Kasumi-1 (cell line): ENCODE results near the gene OPALIN.

Experiments
- DNase-seq, 2 experiments: peaks; one replicate each; lab custom pipeline; 2025; lab: John Stamatoyannopoulos, UW

Gene OPALIN, protein sequence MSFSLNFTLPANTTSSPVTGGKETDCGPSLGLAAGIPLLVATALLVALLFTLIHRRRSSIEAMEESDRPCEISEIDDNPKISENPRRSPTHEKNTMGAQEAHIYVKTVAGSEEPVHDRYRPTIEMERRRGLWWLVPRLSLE

DNA sequence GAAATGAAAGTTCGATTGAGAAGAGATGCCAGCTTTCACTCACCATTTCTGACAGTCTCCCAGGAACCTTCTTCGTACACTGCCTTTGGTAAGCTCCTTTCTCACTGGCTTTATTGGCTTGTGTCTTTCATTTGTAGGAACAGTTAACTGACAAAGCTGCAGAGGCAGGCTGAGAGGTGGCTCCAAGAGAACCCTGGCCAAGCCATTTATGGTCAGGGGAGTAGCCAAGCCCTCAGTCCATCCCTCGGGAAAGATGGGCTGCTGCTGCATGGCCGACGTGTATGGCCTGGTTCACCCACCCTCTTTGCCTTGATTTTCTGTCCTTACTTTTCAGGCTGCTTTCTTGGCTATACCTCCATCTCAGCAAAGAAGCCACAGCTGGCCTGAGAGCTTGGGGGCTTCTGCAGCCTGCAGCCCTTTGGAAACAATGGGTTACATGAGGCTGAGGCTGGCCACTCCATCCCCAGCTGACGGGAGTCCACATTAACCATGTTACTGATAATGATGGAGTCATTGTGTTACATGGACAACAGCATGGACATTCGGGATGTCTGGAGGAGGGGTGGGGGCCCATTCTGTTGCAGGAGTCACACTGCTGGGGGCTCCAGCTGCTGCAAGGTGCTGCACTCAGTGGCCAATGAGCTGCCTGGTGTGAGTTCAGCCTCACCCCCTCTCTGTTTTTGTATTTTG is at the start of gene OPALIN:
Gene OPALIN (minus strand): TSS at position 152 of the 690 bp plus-strand sequence. CDS start 106 bp downstream, at position 46.
- DNase-seq: no peak

DNA sequence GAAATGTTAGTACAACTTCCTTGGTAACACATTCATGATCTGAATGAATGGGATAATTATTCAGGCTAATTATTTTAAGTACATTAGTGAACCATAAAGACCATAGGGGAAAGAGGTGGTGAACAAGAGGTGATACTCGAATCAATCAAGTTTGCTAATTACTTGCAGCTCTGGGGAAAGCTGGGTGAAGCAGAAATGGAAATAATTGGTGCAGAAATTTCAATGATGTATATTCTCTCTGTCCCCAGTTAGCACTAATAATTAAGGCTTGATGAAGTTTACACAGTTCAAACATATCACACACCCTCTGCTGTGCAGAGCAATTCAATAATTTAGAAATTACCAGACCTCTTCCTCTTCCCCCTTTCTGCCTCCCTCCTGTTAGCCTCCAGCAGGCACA is 49.4 kb upstream of the OPALIN start:
- DNase-seq: no peak

DNA sequence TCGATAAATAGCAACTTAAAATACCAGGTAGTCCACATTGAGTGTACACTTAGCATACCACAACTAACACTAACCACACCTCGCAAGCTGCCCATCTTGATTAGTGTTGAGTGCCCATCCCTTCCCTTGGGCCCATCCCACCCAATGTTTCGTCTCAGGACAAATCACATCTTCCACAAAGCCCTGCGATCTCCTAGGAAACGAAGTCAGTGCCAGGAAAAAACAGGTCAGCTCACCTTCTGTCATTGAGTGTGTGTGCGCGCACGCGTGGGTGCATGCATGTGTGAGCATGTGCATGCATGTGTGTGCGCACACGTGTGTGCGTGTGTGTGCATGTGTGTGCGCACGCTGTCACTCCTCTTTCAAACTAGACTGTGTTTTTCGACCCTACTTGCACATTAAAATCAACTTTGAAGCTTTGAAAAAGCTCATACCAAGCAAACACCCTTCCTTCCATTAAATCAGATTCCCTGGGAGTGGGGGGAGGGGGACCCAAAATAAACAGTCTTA is 48.8 kb upstream of the OPALIN start:
- no peak for DNase-seq

DNA sequence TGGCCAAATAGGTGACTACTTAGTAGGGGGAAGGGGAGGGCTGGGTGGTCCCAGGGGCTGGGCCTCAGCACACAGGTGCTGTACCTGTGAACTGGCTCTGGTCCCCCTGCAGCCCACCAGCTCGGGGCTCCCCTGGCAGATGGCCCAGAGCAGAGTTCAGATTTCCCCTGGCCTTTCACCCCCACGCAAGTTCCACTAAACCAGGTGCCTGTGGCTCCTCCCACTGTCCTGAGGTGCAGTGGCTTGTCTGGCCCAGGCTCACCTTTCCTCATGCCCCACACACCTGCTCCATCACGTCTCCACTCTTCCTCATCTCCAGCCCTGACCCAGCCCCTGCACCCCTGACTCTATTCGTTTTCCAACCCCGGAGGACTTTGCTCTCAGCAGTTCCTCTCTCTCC is 47.3 kb upstream of the OPALIN start:
- DNase-seq: no peak

DNA sequence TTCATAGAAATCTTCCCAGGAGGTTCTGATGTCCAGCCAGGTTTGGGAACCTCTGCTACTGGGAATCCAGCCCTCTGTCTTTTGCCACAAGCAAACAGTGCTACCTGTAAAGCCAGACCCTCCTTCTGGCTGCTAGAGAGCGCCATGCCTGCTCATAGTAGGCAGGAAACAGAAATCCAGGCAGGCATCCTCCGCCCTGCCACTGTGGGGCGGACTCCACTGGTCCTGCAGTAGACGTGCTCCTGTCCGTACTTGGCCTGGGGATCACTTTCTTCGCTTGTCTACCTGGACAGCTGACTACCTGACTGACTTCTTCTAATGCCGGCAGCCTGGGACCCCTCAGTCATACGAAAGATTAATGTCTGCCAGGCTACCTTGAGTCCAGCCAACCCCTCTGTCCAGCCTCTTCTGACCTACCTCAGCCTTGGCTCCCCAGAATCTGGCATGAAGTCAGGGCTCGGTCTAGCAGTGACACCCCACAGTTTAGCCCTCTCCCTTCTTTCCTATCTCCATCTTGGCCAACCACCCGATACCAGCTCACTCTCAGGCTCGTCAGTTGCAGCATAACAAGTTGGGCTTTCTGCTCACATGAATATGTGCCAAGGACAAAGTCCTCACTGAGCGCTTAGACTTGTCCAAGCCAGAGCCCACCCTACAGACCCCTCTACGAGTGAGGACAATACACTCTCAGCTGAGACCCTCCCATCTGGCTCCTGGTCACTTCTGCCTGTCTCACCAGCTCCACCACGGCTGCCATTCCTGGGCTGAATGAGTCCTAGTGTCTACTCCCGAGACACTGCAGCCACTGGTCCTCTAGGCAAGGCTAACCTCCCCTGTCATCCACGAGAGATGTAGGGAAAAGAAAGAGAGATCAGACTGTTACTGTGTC is 43.9 kb upstream of the OPALIN start:
- DNase-seq: no peak

DNA sequence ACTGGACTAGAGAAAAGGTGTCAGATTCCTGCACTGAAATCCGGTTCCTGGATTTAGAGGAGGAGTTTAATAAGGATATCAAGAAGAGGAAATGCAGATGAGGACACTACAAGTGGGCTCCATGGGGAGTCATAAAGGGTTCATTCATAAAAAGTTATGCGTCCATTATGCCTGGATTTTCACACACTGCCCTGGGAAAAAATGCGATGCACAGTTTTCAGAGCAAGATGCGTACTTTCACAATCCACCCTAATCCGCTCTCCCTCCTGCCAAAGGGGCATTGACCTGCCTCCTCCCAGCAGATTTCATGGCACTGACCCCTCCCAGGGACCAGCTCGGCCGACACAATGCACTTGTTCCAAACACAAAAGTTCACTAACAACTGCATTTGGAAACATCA is 42.2 kb upstream of the OPALIN start:
- no peak for DNase-seq

DNA sequence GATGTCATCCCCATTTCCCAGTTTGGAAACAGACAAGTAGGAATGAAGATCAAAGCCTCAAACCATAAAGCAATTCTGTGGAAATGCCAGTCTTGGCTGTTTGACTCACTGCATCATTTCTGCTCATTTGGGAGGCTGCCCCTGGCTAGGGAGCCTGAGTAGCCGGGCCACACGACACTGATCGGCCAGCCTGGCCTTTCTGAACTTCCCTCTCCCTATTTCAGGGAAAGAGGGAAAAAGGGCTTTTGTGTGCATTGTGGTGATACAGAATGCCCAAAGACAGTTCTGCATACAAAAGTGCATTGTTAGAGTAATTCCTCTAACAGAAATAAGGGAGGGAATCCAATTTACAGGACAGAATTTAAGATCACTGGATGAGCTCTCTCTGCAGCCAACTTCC is 41.7 kb upstream of the OPALIN start:
- no peak for DNase-seq

DNA sequence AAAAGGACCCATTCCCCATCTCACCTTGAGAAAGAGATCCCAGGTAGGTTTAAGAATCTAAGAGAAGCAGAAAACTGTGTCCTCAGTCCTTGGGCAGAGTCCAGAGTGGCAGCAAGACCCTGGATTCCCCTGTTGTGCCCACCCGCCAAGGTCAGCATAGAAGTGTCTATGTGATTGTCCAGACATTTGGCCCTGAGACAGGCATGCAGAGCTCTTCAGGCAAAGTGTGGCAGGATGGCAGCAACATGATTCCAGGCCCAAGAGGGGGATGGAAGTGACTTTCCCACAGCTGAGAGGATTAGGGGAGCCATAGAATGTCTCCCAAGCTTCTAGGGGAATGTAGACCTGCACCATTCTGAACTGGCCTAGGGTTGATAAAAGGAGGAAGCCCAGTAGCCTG is 39.1 kb upstream of the OPALIN start:
- DNase-seq: no peak

DNA sequence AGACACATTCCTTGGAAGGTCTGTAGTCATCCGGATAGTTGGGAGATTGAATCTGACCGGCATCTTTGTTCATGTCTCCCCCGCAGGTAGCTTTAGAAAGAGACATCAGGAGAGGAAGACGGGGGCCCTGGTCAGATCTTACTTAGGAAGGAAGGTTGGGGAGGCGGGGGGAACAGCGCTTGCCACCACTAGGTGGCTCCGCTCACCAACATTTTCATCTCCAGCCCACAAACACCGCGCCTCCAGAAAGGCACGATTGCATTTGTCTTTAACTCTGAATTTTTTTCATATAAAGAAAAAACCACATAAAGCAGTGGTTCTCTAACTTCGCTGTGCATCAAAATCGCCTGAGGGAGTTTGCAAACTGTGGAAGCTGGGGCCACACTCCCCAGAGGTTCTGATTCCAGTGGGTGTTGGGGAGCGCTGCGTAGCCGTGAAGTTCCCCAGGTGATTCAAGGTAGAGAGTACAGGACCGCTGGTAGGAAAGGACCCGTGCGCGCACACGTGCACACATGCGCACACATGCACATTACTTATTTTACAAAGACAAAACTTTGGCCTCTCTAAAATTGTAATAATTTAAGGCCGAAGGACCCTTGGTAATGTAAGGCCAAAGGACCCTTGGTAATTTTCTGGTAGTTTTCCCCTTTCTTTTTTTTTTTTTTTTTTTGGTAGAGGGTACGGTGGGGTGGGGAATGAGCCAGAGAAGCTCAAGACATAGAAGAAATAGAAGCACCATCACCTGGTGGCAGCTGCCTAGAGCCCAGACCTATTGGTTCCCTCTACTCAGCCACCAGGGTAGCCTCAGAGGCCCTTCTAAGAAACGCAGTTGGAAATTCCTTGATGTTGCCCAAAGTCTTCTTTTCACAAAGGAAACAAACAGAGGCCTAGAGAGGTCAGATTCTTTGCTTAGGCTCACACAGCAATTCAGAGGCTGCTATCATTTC is 37.4 kb upstream of the OPALIN start:
- DNase-seq: peak; percentile 78 to 81

DNA sequence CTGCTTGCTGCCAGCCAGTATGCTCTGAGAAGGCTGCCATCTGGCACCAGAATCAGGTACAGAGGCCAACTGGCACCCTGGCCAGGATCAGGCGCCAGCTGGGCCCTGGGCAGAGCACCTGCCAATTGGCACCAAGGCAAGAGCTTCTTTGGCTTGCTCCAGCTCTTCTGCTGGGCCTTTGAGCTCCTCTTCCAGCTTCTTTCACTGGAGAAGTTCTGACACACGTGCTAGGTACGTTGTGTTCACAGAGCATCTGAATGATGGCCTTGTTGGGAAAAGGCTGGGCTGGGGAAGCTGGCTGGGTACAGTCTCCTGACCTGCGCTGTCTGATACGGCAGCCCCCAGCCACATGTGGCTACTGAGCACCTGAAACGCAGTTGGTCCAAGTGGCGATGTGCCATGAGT is 31.7 kb upstream of the OPALIN start:
- DNase-seq: no peak

DNA sequence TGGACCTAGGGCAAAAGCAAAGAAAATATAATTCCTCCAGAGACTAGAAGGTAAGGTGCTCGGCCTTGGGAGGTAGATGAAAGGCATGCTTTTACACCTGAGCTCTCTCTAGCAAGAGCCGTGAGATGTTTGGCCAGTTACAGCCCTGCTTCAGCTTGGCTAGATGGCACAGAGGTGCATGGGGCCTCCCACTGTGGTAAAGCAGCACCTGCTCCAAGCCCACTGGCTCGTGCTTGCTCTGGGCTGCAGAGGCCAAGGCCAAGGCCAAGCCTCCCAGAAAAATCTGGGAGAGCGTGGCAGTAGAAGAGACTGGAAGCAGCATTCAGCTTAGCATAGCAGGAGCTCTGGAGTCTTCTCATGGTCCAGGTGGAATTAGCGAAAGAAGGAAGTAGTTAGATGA is 31.0 kb upstream of the OPALIN start:
- DNase-seq: no peak

DNA sequence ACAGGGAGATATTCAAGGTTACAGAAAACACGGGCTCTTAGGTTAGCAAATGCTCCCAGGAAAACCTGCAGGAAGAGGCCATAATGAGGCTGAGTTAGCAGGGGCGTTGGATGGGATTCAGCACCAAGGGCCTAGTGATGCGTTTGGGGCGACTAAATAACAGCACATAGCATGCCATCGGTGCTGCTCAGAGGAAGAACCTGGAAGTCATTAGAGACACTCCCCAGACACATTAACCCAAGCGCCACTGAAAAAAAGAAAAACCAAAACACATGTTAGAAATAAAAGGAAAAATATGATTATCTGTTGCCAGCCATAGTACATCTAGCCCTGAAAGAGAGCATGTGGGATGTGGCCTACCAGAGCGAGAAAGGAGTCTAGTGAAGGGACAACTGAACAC is 28.8 kb upstream of the OPALIN start:
- no peak for DNase-seq

DNA sequence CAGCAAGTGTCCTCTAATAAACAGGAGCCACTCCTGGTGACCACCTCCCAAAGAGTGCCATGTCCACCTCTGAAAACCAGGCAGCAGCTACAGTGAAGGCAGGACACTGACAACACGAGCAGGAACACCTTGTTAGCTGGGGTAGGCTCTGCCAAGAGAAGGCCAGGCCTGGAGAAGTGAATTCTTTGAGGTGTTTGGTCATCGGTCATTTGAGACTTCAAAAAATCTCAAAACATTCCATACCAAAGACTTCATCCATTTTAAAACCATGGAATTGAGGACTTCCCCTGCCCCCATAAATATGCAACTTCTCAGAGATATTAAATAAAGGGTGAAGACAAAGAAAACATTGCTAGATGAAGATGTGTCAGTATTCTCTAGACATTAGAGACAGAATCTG is 28.4 kb upstream of the OPALIN start:
- no peak for DNase-seq

DNA sequence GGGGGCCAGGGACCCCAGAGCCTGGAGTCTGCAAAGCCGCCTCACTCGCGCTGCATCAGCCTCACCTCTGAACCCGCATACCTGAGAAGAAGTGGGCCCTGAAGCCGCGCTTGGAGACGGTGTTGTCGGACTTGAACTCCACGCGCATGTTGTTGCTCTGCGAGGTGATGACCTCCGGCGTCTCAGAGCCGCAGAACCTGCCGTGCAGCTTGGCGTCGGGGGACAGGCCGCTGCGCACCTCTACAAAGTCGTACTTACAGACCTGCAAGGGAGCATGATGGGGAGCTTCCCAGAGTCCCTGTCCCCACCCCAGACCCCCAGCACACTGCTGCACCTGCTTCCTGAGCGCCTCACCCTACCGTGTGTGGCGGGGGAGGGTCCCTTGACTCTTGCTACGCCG is 25.7 kb upstream of the OPALIN start:
- DNase-seq: no peak

DNA sequence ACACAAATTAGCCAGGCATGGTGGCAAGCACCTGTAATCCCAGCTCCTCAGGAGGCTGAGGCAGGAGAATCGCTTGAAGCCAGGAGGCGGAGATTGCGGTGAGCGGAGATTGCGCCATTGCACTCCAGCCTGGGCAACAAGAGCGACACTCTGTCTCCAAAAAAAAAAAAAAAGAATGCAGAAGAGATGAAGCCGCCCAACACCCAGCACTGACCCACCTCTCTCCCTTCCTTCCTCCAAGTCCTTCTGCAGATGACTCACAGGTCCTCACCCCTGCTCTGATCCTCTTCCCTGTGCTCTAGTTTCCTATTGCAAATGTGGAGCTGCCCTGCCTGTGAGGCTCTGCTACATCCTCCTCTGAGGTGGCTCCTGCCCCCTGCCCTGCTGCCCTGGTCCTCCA is 22.0 kb upstream of the OPALIN start:
- DNase-seq: peak; percentile 77 to 81

DNA sequence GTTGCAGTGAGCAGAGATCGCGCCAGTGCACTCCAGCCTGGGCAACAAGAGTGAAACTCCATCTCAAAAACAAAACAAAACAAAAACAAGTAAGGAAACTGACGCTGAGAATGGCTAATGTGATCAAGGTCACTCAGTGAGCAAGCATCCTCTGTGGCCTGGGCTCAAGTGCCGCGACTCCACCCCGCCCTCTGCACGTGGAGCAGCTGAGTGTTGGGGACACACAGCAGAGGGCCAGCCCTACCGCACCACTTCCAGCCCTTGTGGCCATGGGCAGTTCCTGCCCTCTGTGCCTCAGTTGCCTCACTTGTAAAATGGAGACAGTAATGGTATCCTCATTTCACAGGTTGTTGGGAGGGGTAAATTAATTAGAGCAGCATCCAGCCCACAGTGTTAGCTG is 21.0 kb upstream of the OPALIN start:
- DNase-seq: no peak

DNA sequence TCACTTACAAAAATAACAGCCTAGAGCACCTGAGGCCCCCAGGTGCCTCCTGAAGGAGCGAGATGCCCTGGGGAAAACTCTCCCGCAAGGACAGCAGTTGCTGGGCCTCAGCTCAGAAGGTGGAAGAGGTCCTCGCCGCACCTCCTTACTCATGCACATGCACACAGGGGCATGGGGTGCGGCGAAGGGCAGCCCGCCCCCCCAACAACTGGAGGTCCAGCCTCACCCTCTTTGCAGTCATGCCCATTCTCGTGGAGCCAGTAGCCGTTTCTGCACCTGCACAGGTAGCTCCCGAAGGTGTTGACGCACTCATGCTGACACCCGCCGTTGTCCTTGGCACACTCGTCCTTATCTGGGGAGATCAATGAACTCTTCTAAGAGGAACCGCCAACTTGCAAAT is 19.9 kb upstream of the OPALIN start:
- no peak for DNase-seq

DNA sequence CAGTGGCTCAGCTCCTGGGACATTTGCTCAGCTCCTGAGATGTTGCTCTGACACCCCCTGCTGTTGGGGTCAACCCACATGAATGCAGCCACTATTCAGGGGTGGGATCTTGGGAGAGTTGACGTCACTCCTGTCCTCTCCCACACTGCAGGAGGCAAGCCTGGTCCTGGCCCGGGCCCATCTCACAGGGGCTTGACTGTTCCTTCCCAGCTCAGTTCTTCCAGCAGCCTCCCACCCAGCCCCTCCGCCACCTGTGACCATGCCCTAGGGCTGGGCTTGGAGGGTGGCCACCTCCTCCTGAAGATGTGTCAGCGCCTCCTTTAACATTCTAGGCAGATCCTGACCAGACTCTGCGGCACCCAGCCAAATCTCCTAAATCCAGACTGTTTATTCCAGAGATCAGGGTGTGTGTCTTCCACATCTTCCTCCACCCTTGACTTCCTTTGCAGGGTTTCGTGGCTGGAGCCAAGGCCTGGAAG is 19.1 kb upstream of the OPALIN start:
- no peak for DNase-seq

DNA sequence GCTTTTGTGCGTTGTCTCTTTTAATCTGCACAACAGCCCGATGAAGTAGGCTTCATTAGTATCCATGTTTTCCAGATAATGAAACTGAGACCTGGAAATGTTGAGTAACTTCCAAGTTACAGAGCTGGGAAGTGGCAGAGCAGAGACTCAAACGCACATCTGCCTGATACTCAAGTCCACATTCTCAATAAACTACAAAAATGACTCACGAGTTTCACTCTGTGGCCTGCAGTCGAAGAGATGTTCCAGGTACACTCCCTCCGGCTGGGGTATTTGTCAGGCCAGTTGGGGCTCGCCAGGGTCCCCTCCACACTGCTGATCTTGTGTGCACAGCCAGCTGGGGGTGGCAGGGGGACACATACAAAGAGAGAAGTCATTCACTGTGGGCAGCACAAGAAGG is 17.7 kb upstream of the OPALIN start:
- no peak for DNase-seq

DNA sequence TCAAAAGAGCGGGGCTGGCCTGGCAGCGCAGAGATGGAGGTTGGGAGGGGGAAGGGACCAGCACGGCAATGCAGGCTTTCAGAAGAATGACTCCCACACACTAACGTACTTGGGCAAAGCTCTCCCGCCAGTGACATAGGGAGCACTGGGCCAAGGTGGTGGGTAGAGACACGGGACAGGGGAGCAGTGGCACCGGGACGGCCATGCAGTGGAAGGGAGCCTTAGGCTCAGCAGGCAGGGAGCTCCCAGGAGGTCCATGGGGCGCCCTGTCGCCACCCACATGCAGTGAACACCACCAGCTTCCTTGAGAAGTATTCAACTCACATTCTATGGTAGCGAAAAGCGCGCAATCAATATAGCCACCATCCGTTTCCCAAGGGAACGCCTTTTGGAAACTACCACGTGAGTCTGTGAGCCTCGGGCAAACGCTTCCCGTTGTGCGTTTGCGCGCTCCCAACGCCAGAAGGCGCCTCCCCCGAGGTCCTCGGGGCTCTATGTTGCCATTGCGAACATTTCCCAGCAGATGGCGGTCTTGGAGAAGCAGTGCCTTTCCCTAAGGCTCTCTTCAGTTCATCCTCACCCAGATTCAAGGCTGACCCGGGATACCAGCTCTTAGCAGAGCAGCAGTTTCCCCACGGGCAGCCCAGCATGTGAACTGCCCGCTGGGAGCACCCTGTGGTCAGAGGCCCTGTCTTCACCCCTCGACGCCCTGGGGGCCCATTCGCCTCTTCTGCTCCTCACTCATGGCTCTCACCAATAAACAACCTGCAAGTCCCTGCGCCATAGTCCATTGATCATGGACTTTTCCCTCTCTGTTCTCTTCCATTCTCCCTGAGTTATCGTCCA is 16.4 kb upstream of the OPALIN start:
- peak; percentile 95 for DNase-seq

DNA sequence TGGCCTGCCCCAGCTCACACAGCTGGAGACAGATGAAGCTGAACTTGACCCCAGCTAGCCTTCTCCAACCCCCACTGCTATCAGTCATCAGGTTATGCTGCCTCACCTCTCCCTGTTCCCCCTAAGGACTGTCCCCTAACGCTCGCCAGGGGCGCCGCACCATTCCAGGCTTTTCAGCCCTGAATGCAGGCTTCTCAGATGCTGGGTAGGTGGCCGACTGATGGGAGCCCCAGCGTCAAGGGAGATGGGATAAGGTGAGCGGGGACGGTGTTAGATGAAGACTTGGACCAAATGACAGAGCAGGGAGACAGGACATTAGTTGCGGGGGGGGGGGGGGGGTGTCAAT is 15.8 kb upstream of the OPALIN start:
- DNase-seq: peak in 1 of 2 experiments; percentile 40
